CD14-positive monocyte (primary cell): ENCODE data around the gene MTMR12. TPM values are rescaled to one million over a fixed set of nuclear protein-coding genes. Genes with fewer than 3 reads are reported as not detected.

Source experiments
- DNase-seq, 3 donors: peaks; one replicate each; pipeline ENCODE4 v3.0.0-alpha.2; 2011 to 2022
- H2AFZ ChIP-seq: 2 replicates; pipeline ENCODE4 v1.6.0; 2012; ENCODE audit warnings: mild to moderate bottlenecking, low read depth, low read length, inconsistent platforms; ENCODE audit not compliant: insufficient read depth, poor library complexity, severe bottlenecking
- H3K27ac ChIP-seq, 2 donors: 1 replicate in 1 of 2; 2 replicates in 1 of 2; pipeline ENCODE4 v1.5.1; 2012 to 2013; ENCODE audit warnings: low read length in 2 of 2, control low read depth in 1 of 2, inconsistent platforms in 1 of 2, low read depth in 1 of 2, mild to moderate bottlenecking in 1 of 2
- H3K27me3 ChIP-seq, 2 donors: one replicate each; pipeline versions ENCODE4 v1.6.0 to v1.6.1; 2011 to 2013; ENCODE audit warnings: low read length in 2 of 2; ENCODE audit not compliant: control insufficient read depth in 2 of 2, insufficient read depth in 2 of 2
- H3K36me3 ChIP-seq, 2 donors: replicated peaks in 1 of 2; 1 replicate in 1 of 2; 2 replicates in 1 of 2; pipeline versions ENCODE4 v1.5.1 to v1.6.1; 2012 to 2013; ENCODE audit warnings: low read length in 2 of 2, control low read depth in 1 of 2, inconsistent platforms in 1 of 2, mild to moderate bottlenecking in 1 of 2; ENCODE audit not compliant: insufficient read depth in 2 of 2, control insufficient read depth in 1 of 2
- H3K4me1 ChIP-seq, 2 donors: 1 replicate in 1 of 2; 2 replicates in 1 of 2; pipeline versions ENCODE4 v1.5.1 to v1.6.1; 2012 to 2013; ENCODE audit warnings: low read length in 2 of 2, control low read depth in 1 of 2, inconsistent platforms in 1 of 2, mild to moderate bottlenecking in 1 of 2, moderate library complexity in 1 of 2; ENCODE audit not compliant: insufficient read depth in 2 of 2, control insufficient read depth in 1 of 2
- H3K4me2 ChIP-seq: replicated peaks from 2 replicates; pipeline ENCODE3; 2012; ENCODE audit warnings: low read length, moderate library complexity, mild to moderate bottlenecking; ENCODE audit not compliant: poor library complexity, severe bottlenecking; ENCODE audit errors: extremely low read depth
- H3K4me3 ChIP-seq, 3 experiments: fragments of 200-600 bp in 1 of 3; sonication (generic) in 1 of 3; replicated peaks in 1 of 3; 1 replicate in 2 of 3; 2 replicates in 1 of 3; pipeline ENCODE4 v1.5.1; 2011 to 2013; ENCODE audit warnings: low read length in 3 of 3, mild to moderate bottlenecking in 3 of 3, control low read depth in 2 of 3, low read depth in 2 of 3, inconsistent platforms in 1 of 3, moderate library complexity in 1 of 3
- H3K79me2 ChIP-seq: 2 replicates; pipeline ENCODE4 v1.6.0; 2012; ENCODE audit warnings: mild to moderate bottlenecking, control low read depth, inconsistent platforms, low read length, moderate library complexity; ENCODE audit not compliant: insufficient read depth
- H3K9ac ChIP-seq: 2 replicates; pipeline ENCODE4 v1.6.0; 2017; ENCODE audit warnings: low read length, mild to moderate bottlenecking; ENCODE audit not compliant: insufficient read depth, poor library complexity, severe bottlenecking
- H3K9me3 ChIP-seq, 2 donors: replicated peaks in 1 of 2; 1 replicate in 1 of 2; 2 replicates in 1 of 2; pipeline versions ENCODE4 v1.5.1 to v1.6.1; 2012 to 2013; ENCODE audit warnings: low read length in 2 of 2, control low read depth in 1 of 2; ENCODE audit not compliant: control insufficient read depth in 1 of 2, insufficient read depth in 1 of 2
- H4K20me1 ChIP-seq: 2 replicates; pipeline ENCODE4 v1.6.0; 2012; ENCODE audit warnings: mild to moderate bottlenecking, low read length, control low read depth, moderate library complexity; ENCODE audit not compliant: insufficient read depth
- H3K27ac Mint-ChIP-seq, 7 donors: one replicate each; pipeline ENCODE4 v1.8.0; 2020; ENCODE audit warnings: mild to moderate bottlenecking in 7 of 7, mixed read lengths in 7 of 7, moderate library complexity in 6 of 7, inconsistent platforms in 2 of 7
- H3K27me3 Mint-ChIP-seq, 3 donors: one replicate each; pipeline ENCODE4 v1.8.0; 2021 to 2022; ENCODE audit warnings: low read depth in 3 of 3, mild to moderate bottlenecking in 3 of 3, mixed read lengths in 3 of 3, moderate library complexity in 3 of 3, inconsistent platforms in 1 of 3
- H3K36me3 Mint-ChIP-seq, 2 donors: one replicate each; pipeline ENCODE4 v1.8.0; 2020; ENCODE audit warnings: mixed read lengths in 2 of 2, inconsistent platforms in 1 of 2, mild to moderate bottlenecking in 1 of 2
- H3K4me1 Mint-ChIP-seq: one replicate; pipeline ENCODE4 v1.8.0; 2020; ENCODE audit warnings: mild to moderate bottlenecking, mixed read lengths
- H3K4me3 Mint-ChIP-seq, 2 donors: one replicate each; pipeline ENCODE4 v1.8.0; 2020; ENCODE audit warnings: mild to moderate bottlenecking in 2 of 2, mixed read lengths in 2 of 2, moderate library complexity in 1 of 2
- H3K9me3 Mint-ChIP-seq, 7 donors: one replicate each; pipeline ENCODE4 v1.8.0; 2020 to 2022; ENCODE audit warnings: mixed read lengths in 7 of 7, mild to moderate bottlenecking in 6 of 7, moderate library complexity in 6 of 7, inconsistent platforms in 2 of 7
- WGBS: methylation state at CpG from one replicate; pipeline ENCODE4 v1.1.5; 2013; ENCODE audit warnings: missing lambda C conversion rate; ENCODE audit not compliant: insufficient coverage; 5-methylcytosine and 5-hydroxymethylcytosine counted together
- intact Hi-C, 2 donors: fragments of 100-400 bp; cut with micrococcal nuclease; formaldehyde crosslinking; loops; one replicate each; pipeline versions ENCODE4 v1.15.0 to v1.15.1; 2023
- polyA plus RNA-seq, 3 donors: library from polyadenylated mRNA; depleted of rRNA in 1 of 3; unstranded in 2 of 3; stranded (reverse) in 1 of 3; fragments of 300-500 nt in 2 of 3; fragments of >200 nt in 1 of 3; fragmentation: Illumina TruSeq in 2 of 3; gene quantifications; 1 replicate in 2 of 3; 2 replicates in 1 of 3; pipeline ENCODE4 v1.2.3, GENCODE V29; 2012 to 2021
- TF ChIP-seq, protein P1 (sequence below): fragments of 200-600 bp; IDR thresholded peaks from one replicate; pipeline ENCODE4 v1.8.0; 2022; ENCODE audit warnings: antibody characterized with exemption, mild to moderate bottlenecking

The MTMR12 gene
- polyA plus RNA-seq, 3 donors = 10.3 to 19.0 (median 17.3) TPM

DNA sequence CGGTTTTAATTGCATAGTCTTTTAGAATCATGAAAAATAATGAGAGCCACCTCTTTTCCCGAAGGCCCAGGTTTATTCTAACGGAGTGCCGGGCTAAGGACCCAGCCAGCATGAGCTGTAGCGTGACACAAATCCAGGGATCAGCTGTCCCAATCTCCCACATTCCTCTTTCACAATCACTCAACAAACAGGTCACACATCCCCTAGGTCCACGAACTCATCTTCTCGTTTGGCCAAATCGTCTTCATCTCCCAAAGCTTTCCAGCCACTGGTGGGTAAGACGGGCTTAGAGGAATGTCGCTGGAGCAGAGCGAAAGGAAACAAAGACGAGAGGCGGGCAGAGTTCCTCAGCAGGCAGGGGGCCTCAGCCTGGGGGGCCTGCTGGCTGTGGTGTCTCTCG, 83.2 kb downstream of the MTMR12 start:
- Mint-ChIP-seq H3K4me3 (no peak overlapping the region), H3K27me3 (peaks cover 0 to 2% (median 0%) of the 10 kb centered on the region in 3 donors), H3K27ac (peak overlapping the region in 2 of 7 donors; percentile 18 to 43), H3K9me3 (no peaks in the 10 kb centered on the region), H3K36me3 (peaks cover 31 to 37% of the 10 kb centered on the region in 2 donors), H3K4me1 (peaks cover 48% of the 10 kb centered on the region)
- H3K4me2 ChIP-seq = no peak overlapping the region
- TF ChIP-seq, protein P1, sequence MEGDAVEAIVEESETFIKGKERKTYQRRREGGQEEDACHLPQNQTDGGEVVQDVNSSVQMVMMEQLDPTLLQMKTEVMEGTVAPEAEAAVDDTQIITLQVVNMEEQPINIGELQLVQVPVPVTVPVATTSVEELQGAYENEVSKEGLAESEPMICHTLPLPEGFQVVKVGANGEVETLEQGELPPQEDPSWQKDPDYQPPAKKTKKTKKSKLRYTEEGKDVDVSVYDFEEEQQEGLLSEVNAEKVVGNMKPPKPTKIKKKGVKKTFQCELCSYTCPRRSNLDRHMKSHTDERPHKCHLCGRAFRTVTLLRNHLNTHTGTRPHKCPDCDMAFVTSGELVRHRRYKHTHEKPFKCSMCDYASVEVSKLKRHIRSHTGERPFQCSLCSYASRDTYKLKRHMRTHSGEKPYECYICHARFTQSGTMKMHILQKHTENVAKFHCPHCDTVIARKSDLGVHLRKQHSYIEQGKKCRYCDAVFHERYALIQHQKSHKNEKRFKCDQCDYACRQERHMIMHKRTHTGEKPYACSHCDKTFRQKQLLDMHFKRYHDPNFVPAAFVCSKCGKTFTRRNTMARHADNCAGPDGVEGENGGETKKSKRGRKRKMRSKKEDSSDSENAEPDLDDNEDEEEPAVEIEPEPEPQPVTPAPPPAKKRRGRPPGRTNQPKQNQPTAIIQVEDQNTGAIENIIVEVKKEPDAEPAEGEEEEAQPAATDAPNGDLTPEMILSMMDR = no peak
- H3K9ac ChIP-seq = no peak overlapping the region
- no peaks in the 10 kb centered on the region for H3K79me2 ChIP-seq
- peaks cover 4 to 13% of the 10 kb centered on the region in 2 donors for H3K36me3 ChIP-seq
- no peak overlapping the region for H2AFZ ChIP-seq
- intact Hi-C loops = no loop called here
- no peak overlapping the region for H3K27ac ChIP-seq
- DNase-seq = no peak
- H3K4me1 ChIP-seq = peaks cover 44 to 45% of the 10 kb centered on the region in 2 donors
- no peaks in the 10 kb centered on the region for H4K20me1 ChIP-seq
- no peaks in the 10 kb centered on the region for H3K27me3 ChIP-seq
- no peaks in the 10 kb centered on the region for H3K9me3 ChIP-seq
- H3K4me3 ChIP-seq = no peak overlapping the region
- 95% methylated on average over 13 of the region's 14 CpGs for WGBS

DNA sequence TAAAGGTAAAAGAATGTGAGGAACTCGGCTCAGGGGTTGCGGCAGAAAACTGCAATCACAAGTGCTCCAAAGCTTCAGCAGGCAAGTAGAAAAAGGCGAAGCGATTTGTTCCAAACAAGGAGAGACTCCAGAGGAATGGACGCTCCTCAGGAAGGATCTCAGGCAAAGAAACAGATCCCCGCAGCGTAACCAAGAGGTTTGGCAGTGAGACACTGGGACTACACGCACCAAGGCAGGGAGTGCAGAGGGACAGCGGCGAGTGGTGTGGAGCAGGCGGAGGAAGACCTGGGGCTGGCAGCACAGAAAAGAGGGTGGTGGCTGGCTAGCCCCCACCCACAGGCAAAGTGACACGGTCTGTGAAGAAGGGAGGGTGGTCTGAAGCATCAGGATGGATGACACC, 83.9 kb downstream of the MTMR12 start:
- no peaks in the 10 kb centered on the region for H3K79me2 ChIP-seq
- H3K27me3 Mint-ChIP-seq = peaks cover 0 to 2% (median 0%) of the 10 kb centered on the region in 3 donors
- H3K27ac Mint-ChIP-seq = peak overlapping the region in 2 of 7 donors; percentile 28 to 42

More for the DNA sequence above, 83.9 kb downstream of the MTMR12 start:
- peaks cover 41% of the 10 kb centered on the region for H3K4me1 Mint-ChIP-seq
- H3K36me3 Mint-ChIP-seq = peaks cover 28 to 32% of the 10 kb centered on the region in 2 donors
- H3K4me3 ChIP-seq = no peak overlapping the region
- no peaks in the 10 kb centered on the region for H4K20me1 ChIP-seq
- no peaks in the 10 kb centered on the region for H3K27me3 ChIP-seq
- H3K27ac ChIP-seq = no peak overlapping the region
- H3K36me3 ChIP-seq = peaks cover 4 to 13% of the 10 kb centered on the region in 2 donors
- WGBS = 99% methylated on average over 12 of the region's 12 CpGs
- no peak overlapping the region for H3K4me2 ChIP-seq
- no peaks in the 10 kb centered on the region for H3K9me3 ChIP-seq
- H3K4me1 ChIP-seq = peaks cover 36 to 37% of the 10 kb centered on the region in 2 donors
- no peak overlapping the region for H3K4me3 Mint-ChIP-seq
- TF ChIP-seq, protein P1 = no peak
- no peak for DNase-seq
- H2AFZ ChIP-seq = no peak overlapping the region
- H3K9me3 Mint-ChIP-seq = no peaks in the 10 kb centered on the region
- no peak overlapping the region for H3K9ac ChIP-seq
- intact Hi-C loops = no loop called here
